Right cardiac atrium (tissue), 5 donors: ENCODE results near the gene P2RY11. TPM values are rescaled to one million over a fixed set of nuclear protein-coding genes. Genes with fewer than 3 reads are reported as not detected.

Source experiments
- ATAC-seq, 2 donors: fragments of 200-7000 bp; cut with Tn5 transposase; one replicate each; pipeline versions ENCODE4 v1.8.0 to v1.9.1; 2020; ENCODE audit warnings: moderate library complexity in 2 of 2, mild to moderate bottlenecking in 1 of 2
- DNase-seq, 3 donors: peaks; one replicate each; pipeline ENCODE4 v3.0.0-alpha.2; 2020
- H3K27ac ChIP-seq: one replicate; pipeline ENCODE4 v1.5.1; 2013; ENCODE audit warnings: mild to moderate bottlenecking, low read length, control low read depth, moderate library complexity
- H3K27me3 ChIP-seq: one replicate; pipeline ENCODE4 v1.6.1; 2013; ENCODE audit not compliant: control insufficient read depth, insufficient read depth
- H3K4me1 ChIP-seq: one replicate; pipeline ENCODE4 v1.6.1; 2013; ENCODE audit warnings: low read length; ENCODE audit not compliant: control insufficient read depth, insufficient read depth
- H3K4me3 ChIP-seq: one replicate; pipeline ENCODE4 v1.5.1; 2013; ENCODE audit warnings: low read length, control low read depth
- H3K9me3 ChIP-seq: one replicate; pipeline ENCODE4 v1.6.1; 2013; ENCODE audit warnings: low read length; ENCODE audit not compliant: control insufficient read depth
- WGBS: extraction: QIAGEN DNeasy Blood & Tissue Kit; methylation state at CpG from one replicate; pipeline ENCODE4 v1.1.7; 2013; 5-methylcytosine and 5-hydroxymethylcytosine counted together
- intact Hi-C, 4 donors: fragments of 100-400 bp; cut with DNase I; formaldehyde crosslinking; loops; one replicate each; pipeline versions ENCODE4 v1.11.0 to v1.14.0; 2022 to 2023
- polyA plus RNA-seq: library from polyadenylated mRNA; stranded (reverse); fragments of 200-250 nt; gene quantifications from one replicate; pipeline ENCODE4 v1.2.3, GENCODE V29; 2013
- total RNA-seq, 4 donors: library from RNA; stranded (reverse); fragmentation: NEBNext Ultra II Directional; extraction: Animal tissue kit (Norgen Biotek cat#: 25700); gene quantifications; one replicate each; pipeline ENCODE4 v1.2.1, GENCODE V29; 2021
- donor health status: healthy with polysubstance abuse.
- donor health status: DM: no; HTN: yes; CAD: no.
- donor health status: DM: no; HTN: no; CAD: no.
- donor health status: DM: no; HTN: yes; CAD: no; lungs with severe emphysema.
- donor health status: DM: yes; HTN: yes; CAD: no.

The P2RY11 gene
- total and polyA plus RNA-seq, 5 donors: 2.9 to 6.6 (median 4.4) TPM

DNA sequence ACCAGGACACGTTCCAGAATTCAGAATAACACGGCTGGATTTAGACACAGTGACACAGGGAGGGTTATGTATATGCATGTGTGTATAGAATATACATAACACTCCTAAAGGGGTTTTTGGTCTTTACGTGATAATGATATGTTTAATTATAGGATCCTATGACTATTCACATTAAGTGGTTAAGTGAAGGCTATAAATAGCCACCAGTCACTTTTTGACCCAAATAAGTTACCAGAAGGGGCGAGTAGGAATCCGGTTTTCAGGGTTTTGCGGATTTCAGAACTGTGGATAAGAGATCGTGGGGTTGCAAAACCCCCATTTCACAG, 15.9 kb upstream of the P2RY11 start:
- intact Hi-C loops: no loop called here
- H3K27me3 ChIP-seq: no peaks in the 10 kb centered on the region
- no peak overlapping the region for H3K27ac ChIP-seq
- H3K4me1 ChIP-seq: peaks cover 2% of the 10 kb centered on the region
- DNase-seq (no peak), ATAC-seq (no peak)
- no peak overlapping the region for H3K4me3 ChIP-seq
- 24% methylated on average over 7 of the region's 7 CpGs for WGBS
- no peaks in the 10 kb centered on the region for H3K9me3 ChIP-seq

DNA sequence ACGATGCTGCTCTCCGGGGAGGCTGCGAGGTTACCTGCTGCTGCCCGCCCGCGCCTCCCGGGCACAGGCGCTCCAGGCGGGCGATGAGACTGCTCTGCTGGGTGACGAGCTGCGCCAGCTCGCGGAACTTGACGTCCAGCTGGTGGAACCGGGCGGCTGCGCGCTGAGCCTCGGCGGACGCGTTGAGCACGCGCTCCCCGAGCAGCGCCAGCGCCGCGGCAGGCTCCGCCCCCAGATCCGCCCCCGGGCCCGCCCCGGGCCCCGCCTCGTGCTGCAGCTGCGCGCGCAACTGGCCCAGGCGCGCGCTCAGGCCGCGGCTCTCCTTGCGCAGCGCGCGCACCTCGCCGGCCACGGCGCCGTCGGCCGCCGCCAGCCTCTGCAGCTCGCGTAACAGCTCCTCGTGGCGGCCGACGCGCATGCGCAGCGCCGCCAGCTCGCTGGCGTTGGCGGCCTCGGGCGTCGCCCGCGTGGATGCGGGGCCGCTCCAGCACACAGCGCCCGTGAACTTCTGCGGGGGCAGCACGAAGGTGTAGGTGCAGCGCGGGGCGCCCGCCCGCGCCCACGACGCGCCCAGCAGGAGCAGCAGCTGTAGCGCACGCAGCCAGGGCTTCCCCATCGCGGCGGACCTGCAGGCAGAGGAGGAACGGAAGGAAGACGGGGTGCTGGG, 15.4 kb upstream of the P2RY11 start:
- no peaks in the 10 kb centered on the region for H3K27me3 ChIP-seq
- ATAC-seq (peak; percentile 80 to 87), DNase-seq (peak; percentile 93 to 97 (median 97))
- peak overlapping the region; percentile 28 for H3K27ac ChIP-seq
- H3K4me1 ChIP-seq: peaks cover 2% of the 10 kb centered on the region
- H3K4me3 ChIP-seq: peak overlapping the region; percentile 29
- H3K9me3 ChIP-seq: no peaks in the 10 kb centered on the region
- intact Hi-C loops: no loop called here
- 3% methylated on average over 97 of the region's 97 CpGs for WGBS

DNA sequence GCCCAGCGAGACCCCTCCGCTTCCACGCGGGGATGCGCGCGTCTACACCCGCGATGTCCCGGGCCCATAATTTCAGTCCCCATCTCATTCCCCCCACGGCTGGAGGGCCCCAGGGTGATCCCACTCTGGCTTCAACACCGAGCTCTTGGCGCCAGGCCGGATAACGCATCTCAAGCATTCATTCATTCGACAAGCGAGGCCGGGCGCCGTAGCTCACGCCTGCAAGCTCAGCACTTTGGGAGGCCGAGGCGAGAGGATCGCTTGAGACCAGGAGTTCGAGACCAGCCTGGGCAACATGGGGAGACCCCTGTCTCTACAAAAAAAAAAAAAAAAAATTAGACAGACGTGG, 14.9 kb upstream of the P2RY11 start:
- Histone ChIP-seq H3K27ac (no peak overlapping the region), H3K4me1 (peaks cover 2% of the 10 kb centered on the region), H3K27me3 (no peaks in the 10 kb centered on the region), H3K4me3 (peak overlapping the region; percentile 29), H3K9me3 (no peaks in the 10 kb centered on the region)
- intact Hi-C loops: no loop called here
- WGBS: 21% methylated on average over 26 of the region's 26 CpGs
- no peak for ATAC-seq
- peak; percentile 58 to 82 (median 75) for DNase-seq

DNA sequence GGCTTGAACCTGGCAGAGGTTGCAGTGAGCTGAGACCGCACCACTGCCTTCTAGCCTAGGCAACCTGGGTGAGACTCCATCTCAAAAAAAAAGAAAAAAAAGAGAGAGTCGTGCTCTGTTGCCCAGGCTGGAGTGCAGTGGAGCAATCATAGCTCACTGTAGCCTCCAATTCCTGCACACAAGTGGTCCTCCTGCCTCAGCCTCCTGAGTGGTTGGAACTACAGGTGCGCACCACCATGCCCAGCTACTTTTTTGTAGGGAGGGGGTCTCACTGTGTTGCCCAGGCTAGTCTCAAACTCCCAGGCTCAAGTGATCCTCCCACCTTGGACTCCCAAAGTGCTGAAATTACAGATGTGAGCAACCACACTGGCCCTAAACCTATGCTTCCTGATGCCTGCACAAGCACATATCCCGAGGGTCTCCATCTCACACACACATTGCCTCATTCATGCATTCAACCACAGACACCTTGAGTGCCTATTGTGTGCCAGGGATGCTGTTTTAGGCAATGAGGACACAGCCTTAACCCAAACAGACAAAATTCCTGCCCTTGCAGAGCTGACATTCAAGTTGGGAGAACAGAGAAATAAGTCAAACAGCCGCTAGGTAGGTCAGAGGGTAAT, 11.2 kb upstream of the P2RY11 start:
- whole genome bisulfite sequencing: 91% methylated on average over 5 of the region's 5 CpGs
- peaks cover 2% of the 10 kb centered on the region for H3K4me1 ChIP-seq
- intact Hi-C loops: loop anchor here in 1 of 4 donors (10.0 kb wide), 1 partner anchor 135 kb away; the partner anchor contains the start of gene S1PR2
- H3K9me3 ChIP-seq: no peaks in the 10 kb centered on the region
- DNase-seq: no peak
- H3K4me3 ChIP-seq: no peak overlapping the region
- ATAC-seq: no peak
- H3K27me3 ChIP-seq: no peaks in the 10 kb centered on the region
- H3K27ac ChIP-seq: no peak overlapping the region

DNA sequence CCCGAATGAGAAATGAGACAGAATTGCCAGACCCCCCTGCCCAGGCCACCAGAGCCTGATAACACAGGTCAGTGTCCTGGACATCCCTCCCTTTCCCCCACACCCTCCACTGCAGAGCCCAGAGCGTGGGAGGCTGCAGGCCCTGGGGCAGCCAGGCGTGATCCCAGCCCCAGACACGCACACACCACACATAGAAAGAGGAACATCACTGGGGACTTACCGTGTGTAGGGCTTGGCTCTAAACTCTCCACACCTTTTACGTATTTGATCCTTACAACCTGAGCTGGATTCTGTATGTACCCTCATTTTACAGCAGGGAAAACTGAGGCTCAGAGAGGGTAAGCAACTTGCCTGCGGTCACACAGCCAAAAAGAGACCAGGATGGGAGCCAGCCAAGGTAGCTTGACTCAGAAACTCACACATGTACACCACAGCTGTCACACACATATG, 8.7 kb upstream of the P2RY11 start:
- H3K4me3 ChIP-seq: no peak overlapping the region
- DNase-seq (peak in 1 of 3 donors; percentile 22), ATAC-seq (no peak)
- intact Hi-C loops: loop anchor here in 1 of 4 donors (10.0 kb wide), 1 partner anchor 132 kb away; the partner anchor contains the start of gene S1PR2
- H3K27me3 ChIP-seq: no peaks in the 10 kb centered on the region
- no peak overlapping the region for H3K27ac ChIP-seq
- no peaks in the 10 kb centered on the region for H3K4me1 ChIP-seq
- 72% methylated on average over 7 of the region's 7 CpGs for WGBS
- no peaks in the 10 kb centered on the region for H3K9me3 ChIP-seq

DNA sequence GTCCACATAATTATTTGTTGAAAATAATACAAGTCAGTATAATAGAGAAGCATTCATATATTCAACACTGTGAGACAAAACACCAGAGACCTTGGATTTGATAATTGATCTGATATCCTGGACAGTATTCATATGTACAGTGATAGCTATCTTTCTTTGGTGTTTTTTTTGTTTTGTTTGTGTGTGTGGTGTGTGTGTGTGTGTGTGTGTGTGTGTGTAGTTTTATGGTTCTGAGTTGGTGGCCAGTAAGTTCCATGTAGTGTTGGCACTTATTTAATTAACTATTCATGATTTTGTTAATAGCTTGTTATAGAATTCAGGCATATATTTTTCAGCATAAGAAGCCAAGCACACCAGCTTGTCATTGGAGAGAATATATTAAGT, 7.4 kb upstream of the P2RY11 start:
- no peak for ATAC-seq
- Histone ChIP-seq H3K4me3 (no peak overlapping the region), H3K9me3 (no peaks in the 10 kb centered on the region), H3K27ac (no peak overlapping the region), H3K4me1 (no peaks in the 10 kb centered on the region), H3K27me3 (no peaks in the 10 kb centered on the region)
- DNase-seq: no peak
- intact Hi-C loops: loop anchor here in 1 of 4 donors (10.0 kb wide), 1 partner anchor 131 kb away; the partner anchor contains the start of gene S1PR2

DNA sequence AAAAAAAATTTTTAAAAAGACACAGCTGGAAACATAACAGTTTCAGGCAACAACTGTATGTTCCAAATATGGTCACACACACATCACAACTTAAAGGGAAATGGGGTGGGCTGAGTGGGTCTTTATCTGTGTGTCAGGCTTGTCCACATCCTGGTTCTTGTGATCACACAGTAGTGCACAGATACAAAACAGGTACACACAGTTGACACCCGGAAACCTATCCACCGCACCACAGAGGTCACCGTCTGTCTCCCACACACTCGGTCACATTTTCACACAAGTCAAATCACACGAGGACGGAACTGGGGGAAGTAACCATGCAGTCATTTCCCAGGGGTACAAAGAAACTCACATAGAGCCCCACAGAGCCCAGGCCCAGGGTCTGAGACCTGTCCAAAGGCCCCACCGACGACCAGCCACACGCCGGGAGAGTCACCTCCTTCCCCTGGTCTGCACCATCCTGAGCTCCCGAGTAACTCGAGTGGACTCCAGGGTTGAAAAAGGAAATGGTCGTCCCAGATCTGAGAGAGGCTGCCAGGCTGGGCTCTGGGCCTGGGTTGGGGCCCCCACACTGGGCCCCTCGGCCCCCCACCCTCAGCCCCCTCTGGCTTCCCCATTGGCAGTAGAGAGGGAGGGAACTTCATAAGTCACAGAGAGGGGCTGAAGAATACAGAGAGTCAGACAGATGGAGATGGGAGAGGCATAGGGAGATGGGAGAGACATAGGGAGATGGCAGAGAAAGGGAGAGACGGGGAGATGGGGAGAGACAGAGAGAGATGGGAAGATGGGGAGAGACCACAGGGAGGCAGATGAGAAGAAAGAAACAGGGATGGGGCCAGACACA, 6.6 kb upstream of the P2RY11 start:
- 37% methylated on average over 15 of the region's 15 CpGs for WGBS
- Histone ChIP-seq H3K4me3 (no peak overlapping the region), H3K27me3 (no peaks in the 10 kb centered on the region), H3K4me1 (no peaks in the 10 kb centered on the region), H3K9me3 (no peaks in the 10 kb centered on the region), H3K27ac (no peak overlapping the region)
- ATAC-seq: peak in 1 of 2 donors; percentile 2
- intact Hi-C loops: loop anchor here in 1 of 4 donors (10.0 kb wide), 1 partner anchor 130 kb away; the partner anchor contains the start of gene S1PR2
- peak in 2 of 3 donors; percentile 41 to 56 for DNase-seq

DNA sequence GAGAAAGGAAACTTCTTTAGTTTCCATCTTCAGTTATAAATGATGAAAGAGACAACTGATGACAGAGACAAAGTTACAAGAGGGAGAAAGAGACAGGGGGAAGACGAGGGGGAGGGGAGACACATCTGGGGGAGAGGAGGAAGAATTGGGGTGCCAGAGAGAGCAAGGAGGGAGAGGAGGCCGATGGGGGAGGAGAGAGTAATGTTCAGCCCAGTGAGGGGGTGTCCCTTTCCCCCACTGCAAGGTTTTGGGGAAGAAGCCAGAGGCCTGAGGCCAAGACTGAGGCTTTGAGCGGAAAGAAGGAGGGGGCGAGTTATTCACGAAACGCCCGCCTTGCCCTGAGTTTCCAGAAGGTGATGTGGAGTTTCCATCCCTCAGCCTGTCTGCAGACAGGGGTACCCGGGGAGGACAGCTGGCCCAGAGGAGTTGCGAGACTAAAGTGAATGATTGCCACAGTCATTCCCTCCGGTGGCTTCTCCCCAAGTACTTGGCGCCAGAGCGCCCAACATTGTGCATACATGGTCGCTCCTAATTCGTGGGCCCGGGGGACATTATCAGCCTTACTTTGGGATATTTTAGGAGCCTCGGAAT, 5.9 kb upstream of the P2RY11 start:
- H3K4me3 ChIP-seq: no peak overlapping the region
- no peak overlapping the region for H3K27ac ChIP-seq
- 33% methylated on average over 16 of the region's 16 CpGs for WGBS

DNA sequence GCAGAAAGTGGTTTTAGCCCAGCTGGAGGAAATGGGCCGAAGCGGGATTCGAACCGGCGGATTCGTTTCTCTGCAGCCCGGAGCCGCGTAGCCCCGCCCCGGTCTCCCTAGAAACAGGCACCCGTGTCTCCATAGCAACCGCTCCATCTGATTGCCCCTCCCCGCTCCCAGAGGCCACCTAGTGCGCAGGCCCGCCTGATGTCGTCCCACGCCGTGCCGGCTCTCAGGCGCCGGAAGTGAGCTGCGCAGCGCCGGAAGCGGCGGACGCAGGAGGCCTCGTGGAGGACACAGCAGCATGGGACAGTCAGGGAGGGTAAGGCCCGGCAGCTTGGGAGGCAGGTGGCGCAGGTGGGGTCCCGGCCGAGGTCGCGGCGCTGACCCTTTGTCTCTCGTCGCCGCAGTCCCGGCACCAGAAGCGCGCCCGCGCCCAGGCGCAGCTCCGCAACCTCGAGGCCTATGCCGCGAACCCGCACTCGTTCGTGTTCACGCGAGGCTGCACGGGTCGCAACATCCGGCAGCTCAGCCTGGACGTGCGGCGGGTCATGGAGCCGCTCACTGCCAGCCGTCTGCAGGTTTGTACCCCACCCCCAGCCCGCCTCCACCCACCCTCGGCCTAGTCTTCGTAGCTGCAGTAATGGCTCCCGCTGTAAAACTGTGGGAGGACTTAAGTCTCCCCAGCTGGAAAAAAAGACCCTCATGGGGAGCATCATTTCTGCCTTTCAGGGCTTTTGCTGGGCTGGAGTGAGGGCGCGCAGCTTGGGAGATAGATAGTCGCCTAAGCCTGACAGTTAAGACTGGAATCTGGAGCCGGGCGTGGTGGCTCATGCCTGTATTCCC, 5.2 kb upstream of the P2RY11 start, which contains the start of gene PPAN:
Gene PPAN (plus strand): TSS at position 263 of the 837 bp plus-strand sequence. CDS start 33 bp downstream, at position 296.
- intact Hi-C loops: loop anchor here in 1 of 4 donors (10.0 kb wide), 1 partner anchor 128 kb away; the partner anchor contains the start of gene S1PR2
- 2% methylated on average over 71 of the region's 71 CpGs for WGBS
- peak; percentile 97 to 98 for ATAC-seq

More for the DNA sequence above, 5.9 kb upstream of the P2RY11 start:
- peak in 1 of 3 donors; percentile 19 for DNase-seq
- intact Hi-C loops: loop anchor here in 1 of 4 donors (10.0 kb wide), 1 partner anchor 129 kb away; the partner anchor contains the start of gene S1PR2
- H3K9me3 ChIP-seq: no peaks in the 10 kb centered on the region
- H3K4me1 ChIP-seq: no peaks in the 10 kb centered on the region
- H3K27me3 ChIP-seq: no peaks in the 10 kb centered on the region
- peak in 1 of 2 donors; percentile 3 for ATAC-seq

DNA sequence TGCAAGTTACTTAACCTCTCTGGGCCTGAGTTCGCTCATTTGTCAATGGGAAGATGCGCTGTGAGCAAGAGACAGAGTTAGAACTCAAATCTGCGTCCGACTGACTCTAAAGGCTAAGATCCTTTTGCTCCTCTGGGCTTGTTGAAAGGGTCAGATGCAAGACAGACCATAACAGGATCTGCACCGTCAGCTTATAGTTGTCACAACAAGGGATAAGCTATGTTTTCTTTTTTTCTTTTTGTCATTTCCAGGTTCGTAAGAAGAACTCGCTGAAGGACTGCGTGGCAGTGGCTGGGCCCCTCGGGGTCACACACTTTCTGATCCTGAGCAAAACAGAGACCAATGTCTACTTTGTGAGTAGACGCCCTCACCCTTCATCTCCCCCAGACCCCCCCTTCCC, 4.2 kb upstream of the P2RY11 start:
- DNase-seq (peak in 1 of 3 donors; percentile 25), ATAC-seq (no peak)
- Histone ChIP-seq H3K4me1 (no peaks in the 10 kb centered on the region), H3K4me3 (peak overlapping the region; percentile 63), H3K27ac (no peak overlapping the region), H3K9me3 (no peaks in the 10 kb centered on the region), H3K27me3 (no peaks in the 10 kb centered on the region)
- 73% methylated on average over 10 of the region's 10 CpGs for WGBS
- intact Hi-C loops: loop anchor here in 1 of 4 donors (10.0 kb wide), 1 partner anchor 128 kb away; the partner anchor contains the start of gene S1PR2

More for the DNA sequence above, 5.2 kb upstream of the P2RY11 start, which contains the start of gene PPAN:
- peak within 1 kb of the TSS; percentile 6 for H3K27ac ChIP-seq
- DNase-seq: peak; percentile 99
- peak within 1 kb of the TSS; percentile 63 for H3K4me3 ChIP-seq
- no peaks in the 10 kb centered on the region for H3K27me3 ChIP-seq
- no peaks in the 10 kb centered on the region for H3K9me3 ChIP-seq
- no peaks in the 10 kb centered on the region for H3K4me1 ChIP-seq
